ENCODE data around the gene ALK.

DNA sequence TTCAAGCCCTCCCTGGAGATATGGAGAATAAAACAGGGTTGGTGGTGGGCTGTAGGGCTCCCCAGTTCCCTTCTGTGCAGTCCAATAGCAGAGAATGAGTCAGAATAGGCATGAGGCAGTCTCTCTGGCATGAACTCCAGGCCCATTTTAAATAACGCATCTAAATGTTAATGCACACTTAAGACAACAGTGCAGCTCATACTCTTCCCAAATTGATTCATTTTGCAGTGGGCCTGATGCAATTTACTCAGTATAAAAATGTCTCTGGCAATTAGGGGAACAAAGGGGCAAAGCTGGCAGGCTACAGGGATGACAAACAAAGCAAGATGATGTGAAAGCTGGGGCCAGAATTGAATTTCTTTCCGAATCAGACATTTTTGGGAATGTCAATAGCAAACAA lies 403.4 kb downstream of the ALK start:
- TF ChIP-seq, protein P1, sequence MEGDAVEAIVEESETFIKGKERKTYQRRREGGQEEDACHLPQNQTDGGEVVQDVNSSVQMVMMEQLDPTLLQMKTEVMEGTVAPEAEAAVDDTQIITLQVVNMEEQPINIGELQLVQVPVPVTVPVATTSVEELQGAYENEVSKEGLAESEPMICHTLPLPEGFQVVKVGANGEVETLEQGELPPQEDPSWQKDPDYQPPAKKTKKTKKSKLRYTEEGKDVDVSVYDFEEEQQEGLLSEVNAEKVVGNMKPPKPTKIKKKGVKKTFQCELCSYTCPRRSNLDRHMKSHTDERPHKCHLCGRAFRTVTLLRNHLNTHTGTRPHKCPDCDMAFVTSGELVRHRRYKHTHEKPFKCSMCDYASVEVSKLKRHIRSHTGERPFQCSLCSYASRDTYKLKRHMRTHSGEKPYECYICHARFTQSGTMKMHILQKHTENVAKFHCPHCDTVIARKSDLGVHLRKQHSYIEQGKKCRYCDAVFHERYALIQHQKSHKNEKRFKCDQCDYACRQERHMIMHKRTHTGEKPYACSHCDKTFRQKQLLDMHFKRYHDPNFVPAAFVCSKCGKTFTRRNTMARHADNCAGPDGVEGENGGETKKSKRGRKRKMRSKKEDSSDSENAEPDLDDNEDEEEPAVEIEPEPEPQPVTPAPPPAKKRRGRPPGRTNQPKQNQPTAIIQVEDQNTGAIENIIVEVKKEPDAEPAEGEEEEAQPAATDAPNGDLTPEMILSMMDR (IDR thresholded peaks at IDR 0.05) = no peak
- no peak for TF ChIP-seq POLR2A (IDR thresholded peaks at IDR 0.05; ENCODE audit: low read depth)

Data from esophagus muscularis mucosa (tissue), 3 donors.